GM12864 (cell line): Measurements from ENCODE around the gene ACSF2.

ENCODE experiments used
- DNase-seq: peaks from one replicate; pipeline ENCODE4 v3.0.0-alpha.2; 2011; ENCODE audit warnings: low read depth
- H3K4me3 ChIP-seq: 2 replicates; pipeline ENCODE4 v1.5.1; 2011; ENCODE audit warnings: mild to moderate bottlenecking, low read depth, low read length, control low read depth
- TF ChIP-seq, protein P1 (sequence below): IDR thresholded peaks from 2 replicates; pipeline ENCODE4 v1.5.1; 2011; ENCODE audit warnings: low read depth, mild to moderate bottlenecking, moderate library complexity, low read length, control low read depth, inconsistent platforms; ENCODE audit errors: missing control alignments

Gene ACSF2

DNA sequence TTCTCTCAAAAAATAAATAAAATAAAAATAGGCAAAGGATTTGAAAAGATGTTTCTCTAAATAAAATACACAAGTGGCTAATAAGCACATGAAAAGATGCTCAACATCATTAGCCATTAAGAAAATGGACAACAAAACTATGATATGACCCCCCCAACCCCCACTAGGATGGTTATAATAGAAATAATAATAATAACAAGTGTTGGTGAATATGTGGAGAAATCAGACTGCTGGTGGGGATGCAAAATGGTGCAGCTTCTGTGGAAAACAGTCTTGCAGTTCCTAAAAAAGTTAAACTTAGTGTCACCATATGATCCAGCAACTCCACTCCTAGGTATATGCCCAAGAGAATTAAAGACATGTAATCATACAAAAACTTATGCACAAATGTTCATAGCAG is 73.3 kb downstream of the ACSF2 start:
- no peak overlapping the region for H3K4me3 ChIP-seq
- TF ChIP-seq, protein P1, sequence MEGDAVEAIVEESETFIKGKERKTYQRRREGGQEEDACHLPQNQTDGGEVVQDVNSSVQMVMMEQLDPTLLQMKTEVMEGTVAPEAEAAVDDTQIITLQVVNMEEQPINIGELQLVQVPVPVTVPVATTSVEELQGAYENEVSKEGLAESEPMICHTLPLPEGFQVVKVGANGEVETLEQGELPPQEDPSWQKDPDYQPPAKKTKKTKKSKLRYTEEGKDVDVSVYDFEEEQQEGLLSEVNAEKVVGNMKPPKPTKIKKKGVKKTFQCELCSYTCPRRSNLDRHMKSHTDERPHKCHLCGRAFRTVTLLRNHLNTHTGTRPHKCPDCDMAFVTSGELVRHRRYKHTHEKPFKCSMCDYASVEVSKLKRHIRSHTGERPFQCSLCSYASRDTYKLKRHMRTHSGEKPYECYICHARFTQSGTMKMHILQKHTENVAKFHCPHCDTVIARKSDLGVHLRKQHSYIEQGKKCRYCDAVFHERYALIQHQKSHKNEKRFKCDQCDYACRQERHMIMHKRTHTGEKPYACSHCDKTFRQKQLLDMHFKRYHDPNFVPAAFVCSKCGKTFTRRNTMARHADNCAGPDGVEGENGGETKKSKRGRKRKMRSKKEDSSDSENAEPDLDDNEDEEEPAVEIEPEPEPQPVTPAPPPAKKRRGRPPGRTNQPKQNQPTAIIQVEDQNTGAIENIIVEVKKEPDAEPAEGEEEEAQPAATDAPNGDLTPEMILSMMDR = no peak
- no peak for DNase-seq

DNA sequence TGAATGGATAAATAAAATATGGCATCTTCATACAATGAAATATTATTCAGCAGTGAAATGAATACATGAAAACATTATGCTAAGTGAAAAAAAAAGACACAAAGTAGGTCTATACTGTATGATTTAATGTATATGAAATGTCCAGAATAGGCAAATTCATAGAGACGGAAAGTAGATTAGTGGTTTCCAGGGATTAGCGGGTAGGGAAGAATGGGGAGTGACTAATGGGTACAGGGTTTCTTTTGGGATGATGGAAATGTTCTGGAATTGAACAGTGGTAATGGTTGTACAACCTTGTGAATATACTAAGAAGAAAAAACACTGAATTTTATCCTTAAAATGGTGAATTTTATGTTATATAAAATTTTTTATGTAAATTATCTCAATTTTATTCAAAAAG is 73.7 kb downstream of the ACSF2 start:
- TF ChIP-seq, protein P1 = no peak
- DNase-seq = no peak
- H3K4me3 ChIP-seq = no peak overlapping the region

DNA sequence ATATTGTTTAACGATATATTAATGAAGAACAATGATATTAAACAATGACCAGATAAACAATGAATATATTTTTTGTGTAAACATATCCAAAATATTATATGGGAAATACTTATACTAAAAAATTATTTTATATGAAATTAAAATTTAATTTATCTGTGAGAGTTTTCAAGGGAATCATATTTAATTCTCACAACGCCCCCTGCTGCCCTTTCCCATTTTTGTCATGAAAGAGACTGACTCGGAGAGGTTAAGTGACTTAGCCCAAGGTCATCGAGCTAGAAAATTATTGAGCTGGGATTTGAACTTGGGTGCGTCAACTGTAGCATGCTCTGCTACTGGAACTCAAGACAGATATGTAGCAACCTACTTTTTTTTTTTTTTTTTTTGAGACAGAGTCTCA is 75.0 kb downstream of the ACSF2 start:
- no peak for DNase-seq
- no peak overlapping the region for H3K4me3 ChIP-seq
- TF ChIP-seq, protein P1 = peak; percentile 35

DNA sequence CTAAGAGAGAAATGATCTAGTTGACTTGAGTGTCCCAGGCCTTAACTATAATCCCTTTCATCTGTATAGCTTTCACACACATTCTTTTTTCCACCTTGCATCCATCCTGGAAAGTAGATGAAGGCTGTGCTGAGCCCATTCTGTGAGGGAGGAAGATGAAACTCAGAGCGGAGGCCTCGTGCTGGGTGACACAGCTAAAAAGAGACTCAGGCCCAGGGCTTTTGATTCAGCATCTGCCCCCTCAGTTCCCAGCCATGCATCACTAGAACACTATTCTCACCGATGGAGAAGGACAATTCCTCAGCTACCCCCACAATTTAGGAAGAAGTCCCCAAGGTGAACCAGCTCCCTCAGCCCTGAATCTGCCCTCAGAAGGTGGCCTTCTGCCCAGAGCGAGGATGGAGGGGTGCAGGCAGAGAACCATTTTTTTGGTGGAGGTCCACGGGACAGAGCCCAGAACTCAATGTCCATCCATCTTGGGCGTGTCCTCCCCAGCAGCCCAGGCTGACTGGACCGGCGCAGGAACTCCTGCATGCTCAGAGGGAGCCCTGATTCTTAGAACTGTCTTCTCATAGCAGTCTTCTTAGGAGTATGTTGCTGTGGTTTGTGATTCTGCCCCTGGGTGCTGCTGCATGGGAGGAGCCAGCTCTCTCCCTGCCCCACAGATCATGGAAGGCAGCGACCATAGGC is 76.4 kb downstream of the ACSF2 start:
- TF ChIP-seq, protein P1 = no peak
- no peak overlapping the region for H3K4me3 ChIP-seq
- DNase-seq = no peak

DNA sequence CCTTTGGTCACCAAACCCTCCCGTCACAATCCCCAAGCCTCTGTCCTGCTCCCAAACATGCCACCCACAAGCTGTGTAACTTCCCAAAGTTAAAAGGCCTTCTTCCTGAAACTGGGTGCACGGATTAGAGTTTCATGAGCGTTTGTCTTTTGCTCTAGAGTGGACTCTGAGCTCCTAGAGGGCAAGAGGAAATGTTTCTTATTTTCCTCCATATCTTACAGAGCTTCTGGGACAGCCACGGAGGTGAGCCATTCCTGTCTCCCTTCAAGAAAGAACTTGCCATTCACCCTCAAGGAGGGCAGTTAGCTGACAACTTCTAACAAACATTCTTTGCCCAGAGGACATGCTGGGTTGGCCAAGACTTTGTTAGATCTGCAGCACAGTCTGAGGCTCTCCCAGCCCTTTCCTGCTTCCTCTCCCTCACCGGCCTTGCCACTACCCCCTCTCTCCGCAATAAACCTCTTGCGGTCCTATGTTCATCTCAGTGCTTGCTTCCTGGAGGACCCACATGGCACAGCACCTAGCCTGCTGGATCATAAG is 79.6 kb downstream of the ACSF2 start:
- DNase-seq = no peak
- H3K4me3 ChIP-seq = no peak overlapping the region
- TF ChIP-seq, protein P1 = no peak

DNA sequence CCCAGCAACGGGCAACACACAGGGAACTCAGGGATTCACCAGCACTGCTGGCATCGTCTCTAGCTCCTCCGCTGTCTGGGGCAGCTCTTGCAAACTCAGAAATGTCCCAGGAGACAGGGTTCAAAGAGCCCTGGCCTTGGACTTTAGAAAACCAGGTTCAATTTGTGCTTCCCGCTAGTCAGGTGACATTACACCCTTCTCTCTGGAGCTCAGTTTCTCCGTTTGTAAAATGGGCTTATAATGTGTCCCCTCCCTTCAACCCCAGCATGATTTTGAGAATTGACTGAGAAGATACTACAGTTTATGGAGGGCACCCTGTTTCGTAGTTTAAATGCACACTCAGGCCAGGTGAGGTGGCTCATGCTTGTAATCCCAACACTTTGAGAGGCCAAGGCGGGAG is 80.3 kb downstream of the ACSF2 start:
- no peak for DNase-seq
- TF ChIP-seq, protein P1 = no peak
- H3K4me3 ChIP-seq = no peak overlapping the region
